Activated B cell treated with CpG ODN at 0.5 μM for 24 hours (primary cell): ENCODE data around the gene U2AF1L4. TPM values are rescaled to one million over a fixed set of nuclear protein-coding genes. Genes with fewer than 3 reads are reported as not detected.
"Not testable (repeated sequence)": the region's sequence is repeated elsewhere in the genome, so short reads cannot be mapped to it uniquely, and the experiment has no call there.

Experiments
- ATAC-seq: fragments of 200-7000 bp; cut with Tn5 transposase; one replicate; pipeline ENCODE4 v1.10.0; 2021; ENCODE audit warnings: low read depth, mild to moderate bottlenecking, moderate library complexity
- CTCF ChIA-PET: fragments of 350-600 bp; sonication (Branson Sonifier 250); formaldehyde crosslinking; loops from one replicate; lab custom pipeline; 2021; ENCODE audit warnings: antibody characterized with exemption; lab: Charles Lee
- POLR2A ChIA-PET: fragments of 350-600 bp; sonication (Branson Sonifier 250); formaldehyde crosslinking; loops from one replicate; lab custom pipeline; 2021; ENCODE audit warnings: antibody characterized with exemption; lab: Charles Lee
- DNase-seq: peaks from one replicate; pipeline ENCODE4 v3.0.0; 2022
- H3K27ac Mint-ChIP-seq: one replicate; pipeline ENCODE4 v1.8.0; 2020; ENCODE audit warnings: mixed read lengths
- H3K27me3 Mint-ChIP-seq: one replicate; pipeline ENCODE4 v1.8.0; 2021; ENCODE audit warnings: mixed read lengths
- H3K36me3 Mint-ChIP-seq: one replicate; pipeline ENCODE4 v1.8.0; 2021; ENCODE audit warnings: low read depth, mixed read lengths
- H3K4me1 Mint-ChIP-seq: one replicate; pipeline ENCODE4 v1.8.0; 2021; ENCODE audit warnings: mixed read lengths
- H3K4me3 Mint-ChIP-seq: one replicate; pipeline ENCODE4 v1.8.0; 2020; ENCODE audit warnings: mild to moderate bottlenecking, mixed read lengths
- H3K9me3 Mint-ChIP-seq: one replicate; pipeline ENCODE4 v1.8.0; 2020; ENCODE audit warnings: mixed read lengths
- intact Hi-C: fragments of 100-400 bp; cut with micrococcal nuclease; formaldehyde crosslinking; loops from one replicate; pipeline ENCODE4 v1.15.1; 2024
- total RNA-seq: library from RNA; stranded (reverse); gene quantifications from 2 replicates; pipeline ENCODE4 v1.2.3, GENCODE V29; 2022
- TF ChIP-seq, protein P1 (sequence below): fragments of 200-600 bp; IDR thresholded peaks from one replicate; pipeline ENCODE4 v1.8.0; 2022; ENCODE audit warnings: antibody characterized with exemption, mild to moderate bottlenecking

The U2AF1L4 gene
- total RNA-seq, 1 donor from 2014 or later: 46.1 TPM

DNA sequence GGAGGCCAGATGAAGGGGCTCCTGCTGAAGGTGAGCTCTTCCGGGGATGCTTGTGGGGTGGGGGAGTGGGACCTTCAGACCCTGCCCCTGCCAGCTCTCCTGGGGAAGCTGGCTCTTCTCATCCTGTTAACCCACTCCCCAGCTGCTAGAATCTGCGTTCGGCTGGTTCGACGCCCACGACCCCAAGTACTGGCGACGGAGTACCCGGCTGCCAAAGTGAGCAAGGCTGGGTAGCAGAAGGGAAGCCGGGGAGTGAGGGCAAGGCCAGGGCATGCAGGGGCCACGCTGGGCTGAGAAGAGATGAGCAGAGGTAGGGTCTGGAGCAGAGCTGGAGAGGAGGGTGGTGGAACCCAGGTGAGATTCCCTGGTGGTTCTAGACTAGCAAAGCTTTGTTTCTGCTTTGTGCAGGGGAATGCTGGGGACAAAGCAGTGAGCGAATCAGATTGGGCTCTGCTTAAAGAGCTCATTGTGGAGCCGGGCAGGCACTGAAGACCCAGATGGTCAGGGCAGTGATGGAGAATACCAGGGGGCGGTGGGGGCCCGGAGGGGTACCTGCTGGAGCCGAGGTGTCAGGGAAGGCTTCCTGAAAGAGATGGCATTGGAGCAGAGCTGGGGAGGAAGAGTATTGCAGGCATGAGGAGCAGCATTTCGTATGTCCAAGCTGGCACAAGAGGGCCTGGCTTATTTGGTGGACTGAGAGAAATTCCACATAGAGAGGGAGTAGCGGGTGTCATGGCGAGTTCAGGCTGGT lies 17.1 kb downstream of the U2AF1L4 start:
- no peaks in the 10 kb centered on the region for H3K27me3 Mint-ChIP-seq
- H3K4me3 Mint-ChIP-seq: no peak overlapping the region
- peaks cover 83% of the 10 kb centered on the region for H3K36me3 Mint-ChIP-seq
- TF ChIP-seq, protein P1, sequence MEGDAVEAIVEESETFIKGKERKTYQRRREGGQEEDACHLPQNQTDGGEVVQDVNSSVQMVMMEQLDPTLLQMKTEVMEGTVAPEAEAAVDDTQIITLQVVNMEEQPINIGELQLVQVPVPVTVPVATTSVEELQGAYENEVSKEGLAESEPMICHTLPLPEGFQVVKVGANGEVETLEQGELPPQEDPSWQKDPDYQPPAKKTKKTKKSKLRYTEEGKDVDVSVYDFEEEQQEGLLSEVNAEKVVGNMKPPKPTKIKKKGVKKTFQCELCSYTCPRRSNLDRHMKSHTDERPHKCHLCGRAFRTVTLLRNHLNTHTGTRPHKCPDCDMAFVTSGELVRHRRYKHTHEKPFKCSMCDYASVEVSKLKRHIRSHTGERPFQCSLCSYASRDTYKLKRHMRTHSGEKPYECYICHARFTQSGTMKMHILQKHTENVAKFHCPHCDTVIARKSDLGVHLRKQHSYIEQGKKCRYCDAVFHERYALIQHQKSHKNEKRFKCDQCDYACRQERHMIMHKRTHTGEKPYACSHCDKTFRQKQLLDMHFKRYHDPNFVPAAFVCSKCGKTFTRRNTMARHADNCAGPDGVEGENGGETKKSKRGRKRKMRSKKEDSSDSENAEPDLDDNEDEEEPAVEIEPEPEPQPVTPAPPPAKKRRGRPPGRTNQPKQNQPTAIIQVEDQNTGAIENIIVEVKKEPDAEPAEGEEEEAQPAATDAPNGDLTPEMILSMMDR: no peak
- no peaks in the 10 kb centered on the region for H3K9me3 Mint-ChIP-seq
- POLR2A ChIA-PET: interaction anchor here (0.6 to 2.5 kb wide), 5 partner anchors 10 to 185 kb away, joined by 3 to 8 read pairs (median 6); partner anchors contain the start of genes IGFLR1 and KMT2B
- CTCF ChIA-PET: no interaction called here
- intact Hi-C loops: no loop called here
- no peak for DNase-seq
- ATAC-seq: no peak
- H3K4me1 Mint-ChIP-seq: no peaks in the 10 kb centered on the region
- H3K27ac Mint-ChIP-seq: no peak overlapping the region

DNA sequence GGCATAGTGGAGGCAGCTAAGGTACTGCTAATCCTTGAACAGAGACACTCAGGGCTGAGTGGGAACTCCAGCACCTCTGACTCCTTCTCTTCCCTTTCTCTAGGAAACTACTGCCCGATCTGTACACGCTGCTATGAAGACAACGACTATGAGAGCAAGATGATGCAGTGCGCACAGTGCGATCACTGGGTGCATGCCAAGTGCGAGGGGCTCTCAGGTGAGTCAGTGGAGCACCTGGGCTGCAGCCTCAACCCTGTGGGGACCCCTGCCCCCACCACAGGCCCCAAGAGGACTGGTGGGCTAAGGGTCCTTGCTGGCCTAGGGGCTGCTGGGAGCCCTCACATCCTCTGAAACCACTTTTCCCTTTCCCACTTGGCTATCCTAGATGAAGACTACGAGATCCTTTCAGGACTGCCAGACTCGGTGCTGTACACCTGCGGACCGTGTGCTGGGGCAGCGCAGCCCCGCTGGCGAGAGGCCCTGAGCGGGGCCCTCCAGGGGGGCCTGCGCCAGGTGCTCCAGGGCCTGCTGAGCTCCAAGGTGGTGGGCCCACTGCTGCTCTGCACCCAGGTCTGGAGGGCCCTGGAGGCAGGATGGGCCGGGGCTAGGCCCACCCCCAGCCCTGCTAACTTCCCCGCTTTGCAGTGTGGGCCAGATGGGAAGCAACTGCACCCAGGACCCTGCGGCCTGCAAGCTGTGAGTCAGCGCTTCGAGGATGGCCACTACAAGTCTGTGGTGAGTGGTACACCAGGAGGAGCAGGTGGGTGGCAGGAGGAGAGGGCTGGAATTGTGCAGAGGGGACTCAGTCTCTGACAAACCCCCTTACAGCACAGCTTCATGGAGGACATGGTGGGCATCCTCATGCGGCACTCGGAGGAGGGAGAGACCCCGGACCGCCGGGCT lies 17.9 kb downstream of the U2AF1L4 start:
- intact Hi-C loops: no loop called here
- Mint-ChIP-seq H3K36me3 (peaks cover 91% of the 10 kb centered on the region), H3K27ac (no peak overlapping the region), H3K4me1 (no peaks in the 10 kb centered on the region), H3K4me3 (no peak overlapping the region), H3K27me3 (no peaks in the 10 kb centered on the region), H3K9me3 (no peaks in the 10 kb centered on the region)
- ChIA-PET CTCF (no interaction called here), POLR2A (interaction anchor here (0.6 to 2.5 kb wide), 6 partner anchors 9 to 186 kb away, joined by 3 to 8 read pairs (median 6); partner anchors contain the start of genes IGFLR1 and KMT2B)
- ATAC-seq (no peak), DNase-seq (no peak)
- TF ChIP-seq, protein P1: no peak

DNA sequence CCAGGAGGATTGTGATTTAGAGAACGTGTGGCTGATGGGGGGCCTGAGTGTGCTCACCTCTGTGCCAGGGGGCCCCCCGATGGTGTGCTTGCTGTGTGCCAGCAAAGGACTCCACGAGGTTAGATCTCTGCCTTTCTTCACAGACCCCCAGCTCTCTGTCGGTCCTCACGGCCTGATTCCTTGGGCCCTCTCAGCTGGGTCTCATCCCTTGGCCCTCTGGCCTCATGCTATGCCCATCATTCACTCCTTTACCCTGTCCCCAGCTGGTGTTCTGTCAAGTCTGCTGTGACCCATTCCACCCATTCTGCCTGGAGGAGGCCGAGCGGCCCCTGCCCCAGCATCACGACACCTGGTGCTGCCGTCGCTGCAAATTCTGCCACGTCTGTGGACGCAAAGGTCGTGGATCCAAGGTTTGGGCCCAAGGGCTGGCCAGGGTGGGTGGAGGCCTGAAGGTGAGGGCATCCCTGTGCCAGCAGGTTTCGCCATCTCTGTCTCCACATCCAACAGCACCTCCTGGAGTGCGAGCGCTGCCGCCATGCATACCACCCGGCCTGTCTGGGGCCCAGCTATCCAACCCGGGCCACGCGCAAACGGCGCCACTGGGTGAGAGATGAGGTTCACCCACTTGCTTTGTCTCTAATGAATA lies 19.9 kb downstream of the U2AF1L4 start:
- no peak overlapping the region for H3K4me3 Mint-ChIP-seq

DNA sequence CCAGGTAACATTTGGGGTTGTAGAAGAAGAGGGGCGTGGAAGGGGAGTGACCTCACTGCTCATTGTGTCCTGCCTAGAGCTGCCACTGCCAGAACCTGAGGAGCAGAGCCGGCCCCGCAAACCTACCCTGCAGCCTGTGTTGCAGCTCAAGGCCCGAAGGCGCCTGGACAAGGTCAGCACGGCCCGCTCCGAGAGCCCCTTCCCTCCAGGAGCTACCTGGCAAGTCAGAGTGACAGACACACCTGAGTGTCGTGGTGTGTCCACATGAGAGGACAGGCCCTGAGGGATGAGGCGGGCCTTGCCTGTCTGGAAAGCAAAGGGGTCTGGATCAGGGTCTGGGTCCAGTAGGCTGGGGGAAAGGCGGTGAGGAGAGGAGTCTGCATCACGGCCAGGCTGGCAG lies 20.7 kb downstream of the U2AF1L4 start:
- Mint-ChIP-seq H3K36me3 (peaks cover 86% of the 10 kb centered on the region), H3K27me3 (no peaks in the 10 kb centered on the region), H3K4me1 (peaks cover 10% of the 10 kb centered on the region), H3K9me3 (no peaks in the 10 kb centered on the region), H3K4me3 (no peak overlapping the region), H3K27ac (no peak overlapping the region)
- intact Hi-C loops: no loop called here
- no peak for ATAC-seq
- POLR2A ChIA-PET: interaction anchor here (1.2 kb wide), 1 partner anchor 16 kb away, joined by 4 read pairs; no protein-coding TSS in a partner anchor
- TF ChIP-seq, protein P1: no peak
- CTCF ChIA-PET: no interaction called here
- no peak for DNase-seq

More for the DNA sequence above, 19.9 kb downstream of the U2AF1L4 start:
- no peaks in the 10 kb centered on the region for H3K9me3 Mint-ChIP-seq
- no peaks in the 10 kb centered on the region for H3K27me3 Mint-ChIP-seq
- DNase-seq (no peak), ATAC-seq (no peak)
- H3K4me1 Mint-ChIP-seq: peaks cover 6% of the 10 kb centered on the region
- peaks cover 90% of the 10 kb centered on the region for H3K36me3 Mint-ChIP-seq
- POLR2A ChIA-PET: interaction anchor here (1.2 kb wide), 1 partner anchor 15 kb away, joined by 4 read pairs; no protein-coding TSS in a partner anchor
- no peak overlapping the region for H3K27ac Mint-ChIP-seq
- CTCF ChIA-PET: no interaction called here
- TF ChIP-seq, protein P1: no peak
- intact Hi-C loops: no loop called here

DNA sequence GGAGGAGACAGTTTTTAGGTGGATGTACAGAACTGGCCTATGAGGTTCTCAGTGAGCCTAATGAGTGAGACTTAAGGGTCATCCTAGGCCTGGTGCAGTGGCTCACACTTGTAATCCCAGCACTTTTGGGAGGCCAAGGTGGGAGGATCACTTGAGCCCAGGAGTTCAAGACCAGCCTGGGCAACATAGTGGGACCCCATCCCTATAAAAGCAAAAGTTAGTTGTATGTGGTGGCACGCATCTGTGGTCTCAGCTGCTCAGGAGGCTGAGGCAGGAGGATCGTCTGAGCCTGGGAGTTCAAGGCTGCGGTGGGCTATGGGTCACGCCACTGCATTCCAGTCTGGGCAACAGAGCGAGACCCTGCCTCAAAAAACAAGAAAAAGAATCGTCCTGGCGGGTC lies 21.1 kb downstream of the U2AF1L4 start:
- intact Hi-C loops, POLR2A ChIA-PET, CTCF ChIA-PET, H3K4me3 Mint-ChIP-seq, H3K27me3 Mint-ChIP-seq, DNase-seq, ATAC-seq, H3K27ac Mint-ChIP-seq, H3K9me3 Mint-ChIP-seq: not testable (repeated sequence)
- peaks cover 85% of the 10 kb centered on the region for H3K36me3 Mint-ChIP-seq
- H3K4me1 Mint-ChIP-seq: peaks cover 14% of the 10 kb centered on the region
